Measurements from ENCODE around the gene CAPRIN1. TPM values are rescaled to one million over a fixed set of nuclear protein-coding genes. Genes with fewer than 3 reads are reported as not detected.

Gene CAPRIN1
- total and polyA plus RNA-seq, 2 experiments from 2014 or later, result 119 to 365 TPM

GRCh38 chr11:34037016-34037415, 14.5 kb upstream of the CAPRIN1 start (continued):
- TF ChIP-seq REST (IDR thresholded peaks at IDR 0.05; ENCODE audit: unreplicated experiment) (no peak), CREB1 (CRISPR knock-in tag; IDR thresholded peaks at IDR 0.05; ENCODE audit: low read depth) (no peak), STAT1 (IDR thresholded peaks at IDR 0.05; ENCODE audit: unreplicated experiment) (no peak), ZNF114 (CRISPR knock-in tag; IDR thresholded peaks at IDR 0.05) (no peak), CTCF (conservative IDR thresholded peaks at IDR 0.05; ENCODE audit: low read depth in 2 of 2) (no peak), NANOG (IDR thresholded peaks at IDR 0.05; ENCODE audit: borderline replicate concordance) (no peak)

- no peaks in the 10 kb centered on the region for H3K9me3 Mint-ChIP-seq
These were observed 11.0 kb upstream of the CAPRIN1 start for GRCh38 chr11:34040571-34040970.

More at GRCh38 chr11:34040571-34040970, 11.0 kb upstream of the CAPRIN1 start:
- Mint-ChIP-seq H3K36me3 (ENCODE audit: low read depth) (no peaks in the 10 kb centered on the region), H3K27ac (no peak overlapping the region), H3K4me1 (peaks cover 11% of the 10 kb centered on the region), H3K4me3 (no peak overlapping the region), H3K27me3 (ENCODE audit: insufficient read depth, low read depth, poor library complexity) (peaks cover 1% of the 10 kb centered on the region)
- Histone ChIP-seq H3K36me3 (ENCODE audit: insufficient read depth) (no peaks in the 10 kb centered on the region), H2AFZ (no peak overlapping the region), H3K4me3 (no peak overlapping the region), H3K4me1 (ENCODE audit: insufficient read depth) (peaks cover 6% of the 10 kb centered on the region), H3K27me3 (ENCODE audit: insufficient read depth) (no peaks in the 10 kb centered on the region), H3K27ac (ENCODE audit: low read depth) (no peak overlapping the region), H3K9me2 (ENCODE audit: insufficient read depth) (no peaks in the 10 kb centered on the region), H3F3A (replicated peaks; ENCODE audit: low read depth) (no peaks in the 10 kb centered on the region), H3K79me2 (replicated peaks; ENCODE audit: insufficient read depth) (no peaks in the 10 kb centered on the region), H4K20me1 (replicated peaks; ENCODE audit: insufficient read depth) (no peaks in the 10 kb centered on the region), H3K4me2 (no peak overlapping the region)
- ATAC-seq, result no peak
- DNase-seq (ENCODE audit: low spot score), result no peak
- TF ChIP-seq ZNF462 (CRISPR knock-in tag; IDR thresholded peaks at IDR 0.05) (no peak), EZH2 (IDR thresholded peaks at IDR 0.05; ENCODE audit: low read depth, unreplicated experiment) (no peak)

Data from GM23338 (cell line).